GM21529 (cell line): ENCODE data around the gene PHB1.
"Not testable (repeated sequence)": the region's sequence is repeated elsewhere in the genome, so short reads cannot be mapped to it uniquely, and the experiment has no call there.

Experiments
- ATAC-seq: cut with Tn5 transposase; IDR thresholded peaks from one replicate; pipeline ENCODE4 v1.9.1; 2021; ENCODE audit not compliant: unreplicated experiment

Gene PHB1

GRCh38 chr17:49439673-49440571 is 25.2 kb upstream of the PHB1 start:
- ATAC-seq, result no peak

GRCh38 chr17:49439305-49439672 is 24.6 kb upstream of the PHB1 start:
- ATAC-seq, result no peak

GRCh38 chr17:49438436-49439278 is 24.0 kb upstream of the PHB1 start:
- no peak for ATAC-seq

GRCh38 chr17:49437696-49438435 is 23.2 kb upstream of the PHB1 start:
- no peak for ATAC-seq

- ATAC-seq, result no peak
Measured at GRCh38 chr17:49436174-49436573, 21.5 kb upstream of the PHB1 start.

- ATAC-seq, result no peak
Measured at GRCh38 chr17:49435671-49436029, 21.0 kb upstream of the PHB1 start.

GRCh38 chr17:49434821-49435670 is 20.4 kb upstream of the PHB1 start:
- ATAC-seq, result no peak

- no peak for ATAC-seq
Measured at GRCh38 chr17:49433000-49433694, 18.5 kb upstream of the PHB1 start.

- no peak for ATAC-seq
Measured at GRCh38 chr17:49431743-49432142, 17.1 kb upstream of the PHB1 start.

GRCh38 chr17:49425004-49425286 is 10.3 kb upstream of the PHB1 start:
- no peak for ATAC-seq

GRCh38 chr17:49424276-49425003 is 9.8 kb upstream of the PHB1 start:
- not testable (repeated sequence) for ATAC-seq

- no peak for ATAC-seq
Measured at GRCh38 chr17:49422714-49423113, 8.0 kb upstream of the PHB1 start.

- ATAC-seq, result not testable (repeated sequence)
Measured at GRCh38 chr17:49419761-49420160, 5.1 kb upstream of the PHB1 start.

- ATAC-seq, result not testable (repeated sequence)
Measured at GRCh38 chr17:49418754-49419740, 4.4 kb upstream of the PHB1 start.

GRCh38 chr17:49414271-49414621 is 436 bp downstream of the PHB1 start:
- ATAC-seq, result no peak

GRCh38 chr17:49409066-49409465 is 5.6 kb downstream of the PHB1 start:
- no peak for ATAC-seq

- peak; percentile 57 for ATAC-seq
Measured at GRCh38 chr17:49407981-49408501, 6.6 kb downstream of the PHB1 start.

- ATAC-seq, result no peak
Measured at GRCh38 chr17:49407086-49407485, 7.6 kb downstream of the PHB1 start.
